Liver (tissue), 3 donors: ENCODE measurements around the gene ANKRD13D.

Experiments used
- GABPA ChIP-seq, 2 donors: IDR thresholded peaks in 1 of 2; conservative IDR thresholded peaks in 1 of 2; 2 replicates each; pipeline ENCODE4 v1.6.1; 2016; ENCODE audit warnings: antibody characterized with exemption in 2 of 2, mild to moderate bottlenecking in 1 of 2, moderate library complexity in 1 of 2
- HNF4A ChIP-seq, 2 donors: conservative IDR thresholded peaks; 2 replicates each; pipeline ENCODE4 v1.6.1; 2016; ENCODE audit warnings: antibody characterized with exemption in 2 of 2, mild to moderate bottlenecking in 2 of 2
- JUND ChIP-seq, 2 donors: IDR thresholded peaks; 2 replicates each; pipeline ENCODE4 v1.6.1; 2016; ENCODE audit warnings: antibody characterized with exemption in 2 of 2
- MAX ChIP-seq: IDR thresholded peaks from 2 replicates; pipeline ENCODE4 v1.6.1; 2016; ENCODE audit warnings: antibody characterized with exemption
- RAD21 ChIP-seq, 2 donors: IDR thresholded peaks; 2 replicates each; pipeline ENCODE4 v1.6.1; 2016; ENCODE audit warnings: antibody characterized with exemption in 2 of 2, mild to moderate bottlenecking in 2 of 2
- RXRA ChIP-seq, 2 donors: IDR thresholded peaks; 2 replicates each; pipeline ENCODE4 v1.6.1; 2017 to 2018; ENCODE audit warnings: antibody characterized with exemption in 2 of 2, mild to moderate bottlenecking in 1 of 2
- TAF1 ChIP-seq: conservative IDR thresholded peaks from 2 replicates; pipeline ENCODE4 v1.6.1; 2016; ENCODE audit warnings: antibody characterized with exemption, mild to moderate bottlenecking
- TF ChIP-seq, protein P1 (sequence below): fragments of 150-350 bp; IDR thresholded peaks from 2 replicates; pipeline ENCODE4 v1.5.1; 2017; ENCODE audit warnings: improper control_type of control experiment, low read depth, low read length; ENCODE audit not compliant: missing input control
- donor health status: healthy.
- donor health status: healthy.

- TF ChIP-seq, protein P1, sequence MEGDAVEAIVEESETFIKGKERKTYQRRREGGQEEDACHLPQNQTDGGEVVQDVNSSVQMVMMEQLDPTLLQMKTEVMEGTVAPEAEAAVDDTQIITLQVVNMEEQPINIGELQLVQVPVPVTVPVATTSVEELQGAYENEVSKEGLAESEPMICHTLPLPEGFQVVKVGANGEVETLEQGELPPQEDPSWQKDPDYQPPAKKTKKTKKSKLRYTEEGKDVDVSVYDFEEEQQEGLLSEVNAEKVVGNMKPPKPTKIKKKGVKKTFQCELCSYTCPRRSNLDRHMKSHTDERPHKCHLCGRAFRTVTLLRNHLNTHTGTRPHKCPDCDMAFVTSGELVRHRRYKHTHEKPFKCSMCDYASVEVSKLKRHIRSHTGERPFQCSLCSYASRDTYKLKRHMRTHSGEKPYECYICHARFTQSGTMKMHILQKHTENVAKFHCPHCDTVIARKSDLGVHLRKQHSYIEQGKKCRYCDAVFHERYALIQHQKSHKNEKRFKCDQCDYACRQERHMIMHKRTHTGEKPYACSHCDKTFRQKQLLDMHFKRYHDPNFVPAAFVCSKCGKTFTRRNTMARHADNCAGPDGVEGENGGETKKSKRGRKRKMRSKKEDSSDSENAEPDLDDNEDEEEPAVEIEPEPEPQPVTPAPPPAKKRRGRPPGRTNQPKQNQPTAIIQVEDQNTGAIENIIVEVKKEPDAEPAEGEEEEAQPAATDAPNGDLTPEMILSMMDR = no peak
- TF ChIP-seq JUND (IDR thresholded peaks at IDR 0.05) = no peak
- no peak for TF ChIP-seq RAD21 (IDR thresholded peaks at IDR 0.05)
- TF ChIP-seq GABPA (IDR thresholded peaks at IDR 0.05 in 1 of 2, conservative IDR thresholded peaks at IDR 0.05 in 1 of 2) = no peak
- TF ChIP-seq MAX = no peak
- no peak for TF ChIP-seq HNF4A (conservative IDR thresholded peaks at IDR 0.05)
- no peak for TF ChIP-seq TAF1
- no peak for TF ChIP-seq RXRA (IDR thresholded peaks at IDR 0.05)
Observed at GRCh38 chr11:67313125-67313890, 24.2 kb downstream of the ANKRD13D start.
